Measurements from ENCODE around the gene FCRL5.
A peak's percentile ranks its signal among the peaks of the same experiment; 100 is the strongest.

Gene FCRL5

DNA sequence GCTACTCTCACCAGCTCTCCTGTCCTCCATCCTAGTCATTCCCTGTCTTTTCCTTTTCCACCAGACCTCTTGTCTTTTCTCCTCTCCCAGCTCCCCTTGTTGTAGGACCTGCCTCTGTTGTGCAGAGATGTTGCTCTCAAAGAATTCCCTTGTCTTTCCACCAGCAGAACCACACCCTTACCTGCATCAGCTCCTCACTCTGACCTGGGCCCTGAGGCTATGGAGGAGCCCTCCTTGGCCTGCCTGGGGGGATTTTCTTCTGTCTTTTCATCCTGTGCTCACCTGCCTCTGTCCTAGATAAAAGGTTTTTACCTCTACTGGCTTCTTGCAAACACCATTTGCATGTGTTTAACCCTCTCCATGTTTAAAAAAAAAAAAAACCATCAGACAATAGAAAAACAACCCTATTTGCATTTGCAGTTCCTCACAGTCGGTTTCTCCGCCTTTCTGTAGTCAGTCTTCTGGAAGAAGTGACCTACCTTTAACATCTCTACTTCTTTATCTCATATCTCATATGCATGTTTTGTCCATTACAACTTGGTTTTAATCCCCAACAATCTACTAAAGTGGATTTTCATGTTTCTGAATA is 12.1 kb downstream of the FCRL5 start:
- DNase-seq = no peak
- in situ Hi-C loops (cut with HindIII; ENCODE audit: low pct_ligation_motif_present, low pct_unique_long_range_greater_than_20kb, low sequenced_read_pairs) = no loop called here

DNA sequence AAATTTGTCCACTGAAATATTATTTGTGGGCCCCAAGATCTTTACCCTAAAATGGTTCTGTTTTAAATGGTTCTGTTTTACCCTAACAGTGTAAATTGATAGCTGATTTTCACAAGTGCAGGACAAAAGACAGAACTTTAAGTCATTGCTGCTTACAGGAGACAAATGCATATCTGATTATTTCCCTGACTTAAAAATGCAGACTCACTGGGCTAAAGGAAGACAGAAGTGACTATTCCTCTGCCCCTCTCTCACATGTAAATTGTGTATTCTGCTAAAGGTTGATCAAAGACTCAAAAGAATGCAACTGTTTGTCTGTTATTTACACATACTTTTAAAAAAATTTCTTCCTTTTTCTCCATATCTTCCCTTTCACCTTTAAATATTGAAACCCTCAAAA is 12.7 kb downstream of the FCRL5 start:
- no peak for DNase-seq
- in situ Hi-C loops (cut with HindIII; ENCODE audit: low pct_ligation_motif_present, low pct_unique_long_range_greater_than_20kb, low sequenced_read_pairs) = no loop called here

DNA sequence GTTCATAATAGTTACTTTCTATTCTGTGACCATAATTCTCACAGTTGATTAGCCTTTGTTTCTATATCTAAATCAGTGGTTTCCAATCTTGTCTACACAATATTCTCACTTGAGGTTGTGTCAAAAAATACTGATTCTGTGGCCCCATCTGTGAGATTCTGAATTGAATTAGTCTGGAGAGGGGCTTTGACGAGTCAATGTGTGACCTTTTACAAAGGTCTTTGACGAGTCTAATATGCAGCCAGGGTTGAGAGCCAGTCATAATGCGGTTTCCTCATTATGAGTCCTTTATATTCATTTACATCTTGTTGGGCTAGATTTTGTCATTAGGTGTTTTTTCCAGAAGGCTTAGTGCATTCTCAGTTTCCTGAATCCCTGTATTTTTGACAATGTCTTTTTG is 19.7 kb downstream of the FCRL5 start:
- DNase-seq = no peak
- in situ Hi-C loops (cut with HindIII; ENCODE audit: low pct_ligation_motif_present, low pct_unique_long_range_greater_than_20kb, low sequenced_read_pairs) = no loop called here

DNA sequence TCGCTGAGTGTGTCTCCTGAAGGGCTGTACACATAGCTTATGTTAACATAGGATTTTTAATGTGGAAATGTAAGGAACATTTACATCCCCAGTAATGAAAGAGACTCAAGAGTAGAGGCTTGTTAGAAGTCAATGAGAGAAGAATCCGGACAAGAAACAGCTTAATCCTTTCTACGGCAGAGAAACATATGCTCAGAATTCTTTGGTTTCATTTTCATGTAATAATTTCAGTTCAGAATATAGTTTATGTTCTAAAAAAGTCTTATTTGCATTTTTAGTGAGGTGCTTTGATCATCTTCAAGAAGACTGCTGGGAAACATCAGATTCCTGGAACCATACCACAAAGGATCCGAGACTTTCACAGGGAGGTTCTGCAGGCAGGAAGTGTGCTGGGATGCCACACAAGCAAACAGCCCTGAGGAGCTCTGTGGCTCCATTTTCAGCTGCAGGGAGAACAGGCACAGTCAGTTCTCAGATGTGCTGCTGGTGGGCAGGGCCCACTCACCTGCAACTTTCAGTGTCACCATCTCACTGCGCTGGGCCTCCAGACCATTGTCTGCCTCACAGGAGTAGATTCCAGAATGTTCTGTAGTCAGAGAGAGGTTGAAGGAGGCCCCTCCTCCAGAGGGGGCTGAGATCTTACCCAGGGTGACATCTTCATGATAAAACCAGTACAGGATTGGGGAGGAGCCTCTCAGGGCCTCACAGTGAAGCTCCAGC is 28.4 kb downstream of the FCRL5 start:
- DNase-seq = no peak

DNA sequence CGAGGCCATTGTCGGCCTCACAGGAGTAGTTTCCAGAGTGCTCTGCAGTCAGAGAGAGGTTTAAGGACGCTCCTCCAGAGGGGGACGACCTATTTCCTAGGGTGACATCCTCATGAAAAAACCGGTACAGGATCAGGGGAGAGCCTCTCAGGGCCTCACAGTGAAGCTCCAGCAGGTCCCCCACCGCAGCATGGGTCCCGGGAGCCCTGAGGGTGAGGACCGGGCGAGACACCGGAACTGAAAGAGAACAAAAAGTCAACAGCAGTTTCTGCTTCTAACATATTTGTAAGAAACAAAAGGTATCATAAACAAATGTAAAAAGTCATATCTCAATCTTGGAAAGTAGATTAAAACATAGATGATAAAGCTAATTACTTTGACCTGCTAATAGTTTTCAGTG is 31.3 kb downstream of the FCRL5 start:
- no peak for DNase-seq
- in situ Hi-C loops (cut with HindIII; ENCODE audit: low pct_ligation_motif_present, low pct_unique_long_range_greater_than_20kb, low sequenced_read_pairs) = no loop called here

More for the DNA sequence above, 28.4 kb downstream of the FCRL5 start:
- in situ Hi-C loops (cut with HindIII; ENCODE audit: low pct_ligation_motif_present, low pct_unique_long_range_greater_than_20kb, low sequenced_read_pairs) = no loop called here

DNA sequence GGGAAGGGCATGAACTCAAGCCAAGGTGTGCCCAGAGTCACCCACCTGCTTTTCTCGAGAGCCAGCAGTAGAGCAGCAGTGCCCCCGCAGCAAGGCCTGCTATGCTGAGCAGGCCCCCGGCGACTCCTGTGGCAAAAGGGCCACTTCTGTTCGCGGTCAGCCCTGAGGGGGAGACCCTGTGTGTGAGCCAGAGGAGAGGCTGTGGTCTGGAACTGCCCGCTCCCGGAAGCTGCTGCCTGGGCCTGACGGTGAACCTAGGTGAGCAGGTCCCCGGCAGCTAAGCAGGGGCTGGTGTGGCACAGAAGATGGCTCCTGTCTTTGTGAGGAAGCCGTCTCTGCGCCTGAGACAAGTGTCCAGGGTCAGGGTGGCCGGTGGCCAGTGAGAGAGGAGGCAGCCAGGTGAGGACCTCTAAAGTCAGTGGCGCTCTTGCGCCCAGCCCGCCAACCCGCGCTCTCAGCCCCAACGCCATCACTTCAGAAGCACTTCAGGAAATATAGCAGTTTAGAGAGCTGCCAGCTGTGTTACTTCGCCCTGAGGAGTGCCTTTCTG is 31.9 kb downstream of the FCRL5 start:
- in situ Hi-C loops (cut with HindIII; ENCODE audit: low pct_ligation_motif_present, low pct_unique_long_range_greater_than_20kb, low sequenced_read_pairs) = no loop called here
- DNase-seq = no peak

DNA sequence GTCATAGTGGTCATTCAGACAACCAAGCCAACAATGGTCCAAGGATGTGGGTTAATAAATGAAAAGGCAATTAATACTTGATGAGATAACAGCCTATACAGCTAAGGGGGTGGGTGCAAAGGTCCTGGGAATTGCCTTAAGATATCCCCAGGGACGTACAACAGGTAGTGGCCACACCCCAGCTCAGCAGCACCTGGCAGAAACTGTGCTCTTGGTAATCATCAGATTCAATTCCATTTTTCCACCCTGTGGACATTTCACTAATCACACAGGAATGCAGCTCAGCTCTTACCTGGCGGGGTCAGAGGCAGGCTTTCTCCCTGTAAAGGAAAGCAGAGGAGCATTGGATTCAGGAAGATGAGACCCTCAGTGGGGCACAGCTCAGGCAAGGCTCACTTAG is 32.9 kb downstream of the FCRL5 start:
- no peak for DNase-seq
- in situ Hi-C loops (cut with HindIII; ENCODE audit: low pct_ligation_motif_present, low pct_unique_long_range_greater_than_20kb, low sequenced_read_pairs) = no loop called here

DNA sequence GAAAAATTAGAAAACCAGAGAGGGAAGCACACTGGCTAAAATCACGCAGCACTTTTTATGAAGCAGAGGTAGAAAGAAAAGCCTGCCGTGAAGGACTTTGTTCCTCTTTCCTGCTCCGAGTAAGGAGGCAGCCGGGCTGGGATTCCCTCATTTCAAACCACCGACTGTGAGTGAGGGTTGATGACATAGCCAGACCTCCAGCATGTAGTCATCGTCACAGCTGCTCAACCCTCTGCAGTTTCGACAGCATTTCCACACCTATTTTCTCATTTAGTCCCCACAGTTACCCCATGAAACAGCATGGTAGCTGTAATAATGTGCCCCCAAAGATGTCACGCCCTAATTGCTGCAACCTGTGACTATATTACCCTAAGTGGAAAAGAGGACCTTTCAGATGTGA is 35.3 kb downstream of the FCRL5 start:
- in situ Hi-C loops (cut with HindIII; ENCODE audit: low pct_ligation_motif_present, low pct_unique_long_range_greater_than_20kb, low sequenced_read_pairs) = no loop called here
- no peak for DNase-seq

DNA sequence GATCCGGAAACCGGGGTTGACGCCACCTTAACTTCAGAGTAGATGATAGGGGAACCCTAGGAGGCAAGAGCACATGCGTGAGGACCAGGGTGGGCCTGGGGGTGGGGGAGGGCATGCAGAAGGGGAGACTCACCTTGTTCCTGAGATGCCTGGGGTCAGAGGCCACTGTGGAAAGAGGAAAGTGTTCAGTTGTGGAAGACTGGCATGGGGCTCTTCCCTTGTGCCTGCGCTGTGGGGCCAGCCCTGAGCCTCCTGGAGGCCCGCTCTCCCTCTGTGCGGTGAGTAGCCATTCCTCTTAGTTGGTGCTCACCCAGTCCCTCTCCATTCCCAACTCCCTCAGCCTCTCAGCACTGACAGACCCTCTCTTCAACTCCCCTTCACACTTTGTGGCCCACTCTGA is 36.6 kb downstream of the FCRL5 start:
- in situ Hi-C loops (cut with HindIII; ENCODE audit: low pct_ligation_motif_present, low pct_unique_long_range_greater_than_20kb, low sequenced_read_pairs) = no loop called here
- no peak for DNase-seq

DNA sequence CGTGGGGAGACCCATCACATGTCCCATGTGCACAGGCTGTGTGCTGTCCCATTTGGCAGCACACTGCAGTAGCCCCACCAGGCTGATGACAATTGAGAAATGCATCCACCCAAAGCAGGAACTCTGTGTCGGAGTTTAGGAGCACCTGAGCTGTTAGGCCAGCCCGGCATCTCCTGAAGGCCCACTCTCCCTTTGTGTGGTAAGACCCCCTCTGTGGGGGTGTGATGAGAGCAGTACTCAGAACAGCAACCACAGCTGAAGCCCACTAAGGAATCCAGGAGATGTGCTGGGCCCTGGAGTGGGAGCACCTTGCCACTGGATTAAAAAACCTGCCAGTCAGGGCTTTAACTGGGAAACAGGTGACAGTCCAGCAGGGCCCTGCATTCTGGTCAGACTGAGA is 37.2 kb downstream of the FCRL5 start:
- DNase-seq = no peak
- in situ Hi-C loops (cut with HindIII; ENCODE audit: low pct_ligation_motif_present, low pct_unique_long_range_greater_than_20kb, low sequenced_read_pairs) = no loop called here

DNA sequence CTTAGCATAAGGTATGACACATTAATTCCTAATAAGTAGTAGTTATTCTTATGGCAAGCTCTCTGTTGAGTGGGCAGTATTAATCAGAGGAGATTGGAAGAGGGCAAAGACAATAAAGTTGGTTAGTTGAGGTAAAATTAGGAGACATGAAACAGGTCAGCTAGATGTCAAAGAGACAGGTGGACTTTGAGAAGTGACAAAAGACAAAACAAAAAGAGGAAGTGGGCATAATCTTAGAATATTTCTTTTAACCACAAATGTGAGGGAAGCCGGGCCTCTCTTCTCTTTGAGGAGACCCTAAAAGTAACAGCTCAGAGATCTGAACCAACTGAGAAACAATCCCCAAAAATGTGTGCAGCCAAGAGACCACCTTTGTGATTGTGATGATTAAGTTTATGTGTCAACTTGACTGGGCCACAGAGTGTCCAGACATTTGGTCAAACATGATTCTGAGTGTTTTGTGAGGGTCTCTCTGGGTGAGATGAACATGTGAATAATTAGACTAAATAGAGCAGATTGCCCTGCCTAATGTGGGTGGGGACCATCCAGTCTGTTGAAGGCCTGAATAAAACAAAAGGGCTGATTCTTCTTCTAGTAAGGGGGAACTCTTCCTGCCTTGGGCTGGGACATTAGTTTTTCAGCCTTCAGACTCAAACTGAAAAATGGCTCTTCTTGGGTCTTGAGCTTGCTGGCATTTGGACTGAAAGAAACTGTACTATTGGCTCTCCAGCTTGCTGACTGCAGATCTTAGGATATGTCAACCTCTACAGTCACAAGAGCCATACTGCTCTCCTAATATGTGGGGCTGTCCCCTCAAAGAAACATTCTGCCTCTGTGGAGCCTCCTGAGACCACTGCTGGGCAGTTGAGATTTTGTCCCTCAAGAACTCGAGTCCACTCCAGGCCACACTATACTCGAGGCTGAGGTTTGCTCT is 40.0 kb downstream of the FCRL5 start:
- DNase-seq = no peak

DNA sequence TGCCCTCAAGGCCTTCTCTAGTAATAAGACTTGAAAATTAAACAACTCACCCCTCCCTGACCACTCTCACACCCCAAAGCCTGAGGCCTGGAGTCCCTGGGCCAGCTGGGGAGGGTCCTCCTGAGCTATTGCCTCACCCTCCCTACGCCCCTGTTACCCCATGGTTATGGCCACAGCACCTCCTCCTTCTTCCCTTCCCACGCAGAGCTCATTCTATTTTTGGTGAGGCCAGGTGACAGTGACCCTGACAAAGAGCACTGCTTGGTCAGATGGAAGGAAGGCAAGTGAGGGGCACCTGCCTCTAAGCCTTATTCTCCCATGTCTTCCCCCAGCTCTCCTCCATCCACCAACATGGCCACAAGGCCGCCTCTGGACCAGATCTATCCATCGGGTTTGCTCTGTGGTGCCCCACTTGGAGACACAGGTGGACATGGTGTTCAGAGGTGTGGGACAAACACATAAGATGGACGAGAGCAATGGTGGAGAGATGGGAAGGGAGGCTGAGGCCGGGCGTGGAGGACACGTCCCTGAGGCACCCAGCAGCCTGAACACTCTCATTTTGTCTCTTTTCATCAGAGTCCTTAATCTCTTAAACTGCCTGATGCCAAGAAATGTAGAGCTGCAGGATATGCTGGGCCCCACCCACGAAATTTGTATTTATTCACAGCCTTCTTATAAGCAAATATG is 42.6 kb downstream of the FCRL5 start:
- no peak for DNase-seq
- in situ Hi-C loops (cut with HindIII; ENCODE audit: low pct_ligation_motif_present, low pct_unique_long_range_greater_than_20kb, low sequenced_read_pairs) = no loop called here

More for the DNA sequence above, 40.0 kb downstream of the FCRL5 start:
- in situ Hi-C loops (cut with HindIII; ENCODE audit: low pct_ligation_motif_present, low pct_unique_long_range_greater_than_20kb, low sequenced_read_pairs) = no loop called here

DNA sequence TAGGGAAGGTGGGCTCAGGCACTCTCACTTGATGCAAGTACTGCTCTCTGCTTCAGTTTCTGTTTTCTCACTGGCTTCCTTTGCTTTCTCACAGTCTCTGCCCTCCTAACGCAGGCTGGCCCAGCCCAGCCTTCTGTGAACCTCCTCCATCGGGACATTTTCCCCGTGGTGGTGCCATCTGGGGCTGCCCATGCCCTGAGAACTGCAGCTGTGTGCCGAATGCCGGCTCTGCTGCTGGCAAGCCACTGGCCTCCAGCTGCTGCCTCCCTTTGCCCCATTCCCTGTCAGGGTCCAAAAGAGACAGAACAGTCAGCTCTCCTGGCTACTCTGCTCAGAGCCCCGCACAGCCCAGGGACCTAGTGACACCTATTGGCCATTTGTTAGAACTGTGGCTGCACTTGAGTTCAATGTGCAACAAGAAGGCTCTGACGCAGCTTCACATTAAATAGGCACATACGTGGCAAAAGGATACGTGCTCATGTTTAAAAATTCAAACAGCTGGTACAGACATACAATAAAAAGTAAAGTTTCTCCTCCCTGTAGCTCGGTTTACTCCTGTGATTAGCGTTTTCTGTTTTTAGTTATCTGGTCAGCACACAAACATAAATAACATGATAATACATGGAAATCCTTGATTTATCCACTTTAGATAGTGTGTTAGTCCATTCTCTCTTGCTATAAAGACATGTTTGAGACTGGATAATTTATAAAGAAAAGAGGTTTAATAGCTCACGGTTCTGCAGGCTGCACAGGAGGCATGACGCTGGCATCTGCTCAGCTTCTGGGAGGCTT is 46.6 kb downstream of the FCRL5 start:
- peak; percentile 68 for DNase-seq

DNA sequence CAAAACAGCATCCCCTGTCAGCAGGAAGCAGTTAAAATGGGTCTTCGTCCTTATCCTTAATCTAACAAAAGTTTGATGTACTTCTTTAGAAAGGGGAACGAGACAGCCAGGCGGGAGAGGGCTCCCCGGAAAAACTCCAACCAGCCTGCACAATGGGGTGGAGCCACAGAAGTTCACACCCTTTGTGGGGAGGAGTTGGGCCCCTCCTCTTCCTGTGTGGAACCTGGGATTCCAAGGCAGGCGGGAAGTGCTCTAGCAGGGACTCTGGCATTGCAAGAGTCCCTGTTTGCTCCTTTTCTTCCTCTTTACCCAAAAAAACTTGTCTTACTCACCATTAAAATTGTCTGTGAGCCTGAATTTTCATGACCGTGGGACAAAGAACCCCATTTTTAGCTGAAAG is 47.7 kb downstream of the FCRL5 start:
- in situ Hi-C loops (cut with HindIII; ENCODE audit: low pct_ligation_motif_present, low pct_unique_long_range_greater_than_20kb, low sequenced_read_pairs) = no loop called here
- DNase-seq = no peak

More for the DNA sequence above, 46.6 kb downstream of the FCRL5 start:
- in situ Hi-C loops (cut with HindIII; ENCODE audit: low pct_ligation_motif_present, low pct_unique_long_range_greater_than_20kb, low sequenced_read_pairs) = no loop called here

DNA sequence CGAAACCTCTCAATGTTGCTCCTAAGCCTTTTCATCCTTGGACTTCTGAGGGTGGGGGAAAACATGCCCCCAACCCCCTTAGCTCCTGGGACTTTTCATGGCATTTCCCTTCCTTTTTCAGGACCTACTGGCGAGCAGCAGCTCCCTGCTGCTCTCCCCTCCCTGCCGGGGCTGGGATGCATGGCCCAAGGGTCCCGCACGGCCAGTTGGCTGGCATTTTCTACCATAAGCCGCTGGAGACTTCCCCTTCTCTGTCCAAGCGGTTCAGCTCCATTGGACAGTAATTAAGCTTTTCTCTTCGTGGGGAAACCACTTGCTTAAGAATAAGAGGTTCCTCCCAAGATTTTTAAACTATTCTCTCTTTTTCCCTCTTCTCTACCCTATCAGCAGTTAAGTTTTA is 52.8 kb downstream of the FCRL5 start:
- no peak for DNase-seq

DNA sequence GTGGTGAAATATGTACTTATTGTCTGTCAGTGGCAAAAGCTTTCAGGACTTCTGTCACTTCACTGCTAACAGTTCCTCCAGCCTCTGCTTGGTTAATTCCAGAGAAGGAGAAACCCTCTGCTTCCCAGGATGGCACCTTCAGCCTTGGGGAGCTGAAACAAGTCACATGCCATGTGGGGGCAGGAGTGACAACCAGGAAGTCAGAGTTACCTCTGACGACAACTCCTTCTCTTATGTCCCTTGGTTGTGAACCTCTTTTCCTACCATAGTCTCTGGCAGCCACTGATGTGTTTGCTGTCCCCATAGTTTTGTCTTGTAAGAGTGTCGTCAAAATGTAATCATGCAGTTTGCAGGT is 53.6 kb downstream of the FCRL5 start:
- in situ Hi-C loops (cut with HindIII; ENCODE audit: low pct_ligation_motif_present, low pct_unique_long_range_greater_than_20kb, low sequenced_read_pairs) = no loop called here
- no peak for DNase-seq

More for the DNA sequence above, 52.8 kb downstream of the FCRL5 start:
- in situ Hi-C loops (cut with HindIII; ENCODE audit: low pct_ligation_motif_present, low pct_unique_long_range_greater_than_20kb, low sequenced_read_pairs) = no loop called here

DNA sequence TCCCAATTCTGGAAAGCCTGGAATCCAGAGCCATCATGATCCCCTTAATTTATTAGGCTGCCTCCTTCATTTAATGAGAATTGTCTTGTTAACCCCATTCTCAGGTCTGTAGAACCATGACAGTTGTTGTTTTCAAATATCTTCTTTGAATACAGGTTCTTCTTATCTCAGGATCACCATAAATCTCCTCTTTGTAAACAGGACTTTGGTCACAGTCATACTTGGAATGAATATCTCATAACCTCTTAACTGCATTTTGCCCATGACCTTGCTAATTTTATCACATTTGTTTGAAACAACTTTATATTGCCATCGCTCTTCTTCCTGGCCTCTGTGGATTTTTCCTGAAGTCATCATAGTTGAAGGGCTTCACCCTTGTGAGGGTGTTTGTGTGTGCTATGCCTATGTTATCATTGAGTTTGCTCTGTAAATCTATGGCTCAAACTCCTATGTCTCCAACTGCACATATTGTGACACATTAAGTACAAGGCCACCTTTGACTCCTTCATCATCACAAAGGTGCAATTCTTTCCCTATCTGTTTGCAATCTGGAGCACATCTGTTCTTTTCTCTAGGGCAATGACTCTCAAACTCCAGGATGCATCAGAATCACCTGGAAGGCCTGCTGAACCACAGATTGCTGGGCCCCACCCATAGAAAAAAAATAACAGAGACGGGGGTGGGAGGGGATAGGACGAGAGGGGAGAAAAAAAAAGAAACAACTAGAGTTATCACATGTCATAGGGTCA is 54.2 kb downstream of the FCRL5 start:
- DNase-seq = no peak
- in situ Hi-C loops (cut with HindIII; ENCODE audit: low pct_ligation_motif_present, low pct_unique_long_range_greater_than_20kb, low sequenced_read_pairs) = no loop called here
